Eye (tissue), 1 donor: ENCODE results near the gene PLPPR1.

Experiments used
- DNase-seq: peaks from one replicate; pipeline ENCODE4 v3.0.0-alpha.2; 2015

Gene PLPPR1

GRCh38 chr9:101128623-101129022 lies 100.1 kb downstream of the PLPPR1 start:
- DNase-seq = no peak

- peak; percentile 60 for DNase-seq
These were observed 101.5 kb downstream of the PLPPR1 start for GRCh38 chr9:101130054-101130453.

GRCh38 chr9:101131326-101131725 lies 102.8 kb downstream of the PLPPR1 start:
- DNase-seq = no peak

- DNase-seq = no peak
These were observed 104.3 kb downstream of the PLPPR1 start for GRCh38 chr9:101132801-101133200.

GRCh38 chr9:101138509-101138908 lies 110.0 kb downstream of the PLPPR1 start:
- no peak for DNase-seq

- no peak for DNase-seq
These were observed 110.6 kb downstream of the PLPPR1 start for GRCh38 chr9:101139082-101139481.

- no peak for DNase-seq
These were observed 112.2 kb downstream of the PLPPR1 start for GRCh38 chr9:101140764-101141163.

- no peak for DNase-seq
These were observed 118.0 kb downstream of the PLPPR1 start for GRCh38 chr9:101146508-101146907.

- DNase-seq = no peak
These were observed 119.8 kb downstream of the PLPPR1 start for GRCh38 chr9:101148344-101148743.

- no peak for DNase-seq
These were observed 129.8 kb downstream of the PLPPR1 start for GRCh38 chr9:101158361-101158760.

GRCh38 chr9:101162231-101162630 lies 133.7 kb downstream of the PLPPR1 start:
- no peak for DNase-seq

- no peak for DNase-seq
These were observed 136.6 kb downstream of the PLPPR1 start for GRCh38 chr9:101165131-101165530.

GRCh38 chr9:101167490-101168134 lies 139.1 kb downstream of the PLPPR1 start:
- DNase-seq = peak; percentile 15

- no peak for DNase-seq
These were observed 144.1 kb downstream of the PLPPR1 start for GRCh38 chr9:101172616-101173015.

GRCh38 chr9:101173907-101174306 lies 145.4 kb downstream of the PLPPR1 start:
- no peak for DNase-seq

GRCh38 chr9:101176384-101176783 lies 147.9 kb downstream of the PLPPR1 start:
- DNase-seq = no peak

GRCh38 chr9:101184813-101185278 lies 156.3 kb downstream of the PLPPR1 start:
- DNase-seq = no peak

GRCh38 chr9:101191723-101192122 lies 163.2 kb downstream of the PLPPR1 start:
- DNase-seq = no peak

- DNase-seq = no peak
These were observed 168.5 kb downstream of the PLPPR1 start for GRCh38 chr9:101197026-101197425.

- DNase-seq = no peak
These were observed 172.3 kb downstream of the PLPPR1 start for GRCh38 chr9:101200852-101201251.

GRCh38 chr9:101201630-101202029 lies 173.1 kb downstream of the PLPPR1 start:
- DNase-seq = no peak

GRCh38 chr9:101209670-101210069 lies 181.1 kb downstream of the PLPPR1 start:
- DNase-seq = no peak

- DNase-seq = no peak
These were observed 184.1 kb downstream of the PLPPR1 start for GRCh38 chr9:101212661-101213060.

- no peak for DNase-seq
These were observed 190.5 kb downstream of the PLPPR1 start for GRCh38 chr9:101219030-101219429.

GRCh38 chr9:101220341-101220740 lies 191.8 kb downstream of the PLPPR1 start:
- no peak for DNase-seq
